HG03442 (cell line): ENCODE measurements around the gene LRCH1.

Experiments
- ATAC-seq: cut with Tn5 transposase; IDR thresholded peaks from one replicate; pipeline ENCODE4 v1.9.1; 2021; ENCODE audit warnings: mild to moderate bottlenecking, moderate library complexity; ENCODE audit not compliant: unreplicated experiment

LRCH1 gene

DNA sequence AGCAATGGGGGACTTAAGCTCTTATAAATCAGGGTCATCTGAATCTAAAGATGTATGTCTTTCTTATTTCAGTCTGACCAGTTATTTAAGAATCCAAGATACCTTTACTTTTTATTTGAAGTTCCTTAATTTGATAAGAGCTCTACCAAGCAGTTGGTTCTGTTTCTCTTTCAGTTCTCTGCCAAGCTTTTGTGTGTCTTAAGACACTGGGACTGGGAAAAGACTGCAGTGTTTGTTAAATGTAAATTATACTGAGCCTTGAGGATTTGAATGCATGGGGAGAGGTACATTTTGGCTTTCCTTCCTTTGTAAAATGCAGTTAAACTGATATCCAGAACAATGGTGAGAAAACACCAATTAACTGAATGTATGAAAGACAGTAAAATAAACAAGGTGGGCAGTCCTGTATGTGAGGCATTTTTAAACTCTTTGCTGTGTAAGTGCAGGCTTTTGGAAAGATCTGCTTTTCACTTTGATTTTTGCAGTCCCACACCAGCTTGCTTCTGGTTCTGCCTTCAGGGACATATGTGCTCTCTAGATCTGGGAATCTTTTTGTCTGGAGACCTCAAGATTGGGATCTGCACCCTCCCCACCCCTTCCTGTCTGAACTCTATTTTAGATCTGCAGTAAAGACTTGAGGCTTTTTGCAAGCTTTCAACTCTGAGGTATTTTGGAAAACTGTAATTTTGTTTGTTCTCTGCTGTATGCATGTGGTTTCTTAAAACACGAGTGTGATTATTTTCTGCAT is 77.6 kb downstream of the LRCH1 start:
- no peak for ATAC-seq

GRCh38 chr13:46631179-46631542 is 78.2 kb downstream of the LRCH1 start:
- ATAC-seq, result no peak

- no peak for ATAC-seq
These were observed 79.2 kb downstream of the LRCH1 start for GRCh38 chr13:46632176-46632575.

GRCh38 chr13:46633416-46633815 is 80.4 kb downstream of the LRCH1 start:
- ATAC-seq, result no peak

- ATAC-seq, result no peak
These were observed 83.5 kb downstream of the LRCH1 start for GRCh38 chr13:46636451-46636850.

GRCh38 chr13:46637213-46637612 is 84.2 kb downstream of the LRCH1 start:
- no peak for ATAC-seq

GRCh38 chr13:46638262-46638661 is 85.3 kb downstream of the LRCH1 start:
- no peak for ATAC-seq

DNA sequence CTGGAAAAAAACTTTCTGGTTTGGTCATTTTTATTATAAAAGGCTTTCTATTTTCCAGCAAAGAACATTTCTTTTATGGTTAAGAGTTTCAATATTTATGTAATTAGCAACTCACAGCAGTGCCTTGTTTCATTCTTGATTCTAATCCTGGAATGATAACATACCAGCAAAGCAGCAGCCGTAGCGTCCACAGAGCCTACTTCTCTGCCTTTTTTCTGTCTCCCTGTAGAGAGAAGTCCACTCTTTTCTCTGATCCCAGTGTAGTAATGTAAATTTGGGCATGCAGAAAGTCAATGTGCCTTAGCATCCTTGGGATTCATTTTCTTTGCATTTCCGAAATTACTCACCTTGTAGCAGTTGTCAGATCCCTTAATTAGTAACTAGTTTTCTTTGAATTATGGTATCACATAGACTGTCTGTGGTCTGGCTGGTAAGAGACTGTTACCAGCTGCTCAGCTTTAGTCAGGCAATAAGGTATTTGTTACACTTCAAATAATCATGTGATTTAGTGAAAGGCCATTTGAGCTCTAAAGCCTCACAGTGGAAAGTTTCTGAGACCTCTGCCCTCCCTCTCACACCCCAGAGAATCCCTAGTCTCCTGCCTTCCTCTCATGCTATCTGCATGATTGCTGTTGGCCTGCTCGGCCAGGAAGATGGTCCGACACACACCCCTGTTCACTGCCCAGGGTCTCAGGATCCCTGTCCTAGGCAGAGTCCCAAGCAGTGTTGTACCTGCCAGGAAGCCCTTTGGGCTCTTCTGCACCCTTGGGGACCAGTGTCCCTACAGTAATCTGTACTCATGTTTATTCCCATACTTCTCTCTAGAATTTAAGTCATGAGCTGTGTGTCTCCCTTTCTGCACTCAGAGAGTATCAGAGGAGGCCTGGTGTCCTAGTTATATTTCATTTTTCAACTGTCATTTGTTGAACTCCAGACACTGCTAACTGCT is 86.3 kb downstream of the LRCH1 start:
- ATAC-seq, result peak; percentile 83

DNA sequence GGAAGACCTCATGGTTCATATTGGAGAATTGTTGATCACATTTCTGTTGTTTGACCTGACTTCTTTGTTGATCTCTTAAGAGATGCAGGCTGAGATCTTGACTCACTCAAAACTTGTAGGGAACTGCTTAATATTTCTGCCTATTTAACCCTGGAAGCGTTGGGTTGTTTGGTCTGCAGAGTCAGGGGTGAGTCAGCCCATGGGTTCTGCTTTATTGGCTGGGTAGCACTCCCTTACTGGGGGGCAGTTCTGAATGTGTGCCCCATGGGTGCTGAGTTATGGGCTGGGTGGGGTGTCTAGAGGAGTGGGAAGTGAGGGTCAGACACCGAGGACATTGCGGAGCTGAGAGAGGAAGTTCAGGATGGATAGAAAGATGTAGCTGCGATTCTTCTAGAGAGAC is 87.9 kb downstream of the LRCH1 start:
- ATAC-seq, result no peak

GRCh38 chr13:46641274-46642081 is 88.5 kb downstream of the LRCH1 start:
- ATAC-seq, result no peak

DNA sequence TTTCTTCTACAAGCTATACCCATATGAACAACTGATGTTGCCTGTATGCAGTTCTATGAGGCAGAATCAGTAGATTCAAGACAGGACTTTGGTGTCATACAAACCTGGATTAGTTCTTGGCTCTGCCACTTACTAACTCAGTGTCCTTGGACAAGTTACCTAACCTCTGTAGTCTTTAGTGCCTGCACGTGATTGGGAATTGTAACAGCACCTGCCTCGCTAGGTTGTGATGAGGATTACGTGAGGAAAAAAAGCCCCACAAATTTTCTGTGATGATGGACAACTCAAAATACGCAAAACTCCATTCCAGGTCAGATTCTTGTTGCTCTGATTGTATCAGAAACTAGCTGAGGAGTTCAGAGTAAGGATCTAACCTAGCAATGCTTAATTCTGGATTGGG is 89.3 kb downstream of the LRCH1 start:
- ATAC-seq, result no peak

DNA sequence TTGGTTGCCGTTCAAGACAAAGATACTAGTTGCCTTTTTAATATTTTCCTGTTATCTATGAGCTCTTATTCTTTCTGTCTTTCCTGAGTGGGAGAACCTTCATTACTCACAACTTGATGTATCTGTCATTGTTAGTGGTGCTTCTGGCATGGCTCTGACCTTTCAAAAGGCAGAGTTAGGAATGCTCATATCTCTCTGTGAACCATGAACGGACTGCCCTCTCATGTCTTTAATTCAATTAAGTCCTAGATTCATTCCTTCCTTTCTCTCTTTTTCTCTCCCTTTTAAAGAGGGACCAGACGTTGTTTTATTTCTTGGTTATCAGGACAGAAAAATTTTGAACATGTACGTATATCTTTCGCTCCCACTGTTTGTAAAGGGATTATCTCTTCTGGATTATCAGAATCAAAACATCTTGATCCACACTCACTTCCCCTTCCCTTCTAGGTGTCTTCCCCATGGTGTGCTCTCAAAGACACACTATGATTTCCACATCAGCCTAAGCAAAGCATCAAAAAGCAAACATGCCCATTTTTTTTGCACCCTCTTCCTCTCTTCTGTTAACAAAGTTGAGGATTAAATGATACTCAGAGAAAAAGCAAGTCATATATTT is 90.3 kb downstream of the LRCH1 start:
- no peak for ATAC-seq

DNA sequence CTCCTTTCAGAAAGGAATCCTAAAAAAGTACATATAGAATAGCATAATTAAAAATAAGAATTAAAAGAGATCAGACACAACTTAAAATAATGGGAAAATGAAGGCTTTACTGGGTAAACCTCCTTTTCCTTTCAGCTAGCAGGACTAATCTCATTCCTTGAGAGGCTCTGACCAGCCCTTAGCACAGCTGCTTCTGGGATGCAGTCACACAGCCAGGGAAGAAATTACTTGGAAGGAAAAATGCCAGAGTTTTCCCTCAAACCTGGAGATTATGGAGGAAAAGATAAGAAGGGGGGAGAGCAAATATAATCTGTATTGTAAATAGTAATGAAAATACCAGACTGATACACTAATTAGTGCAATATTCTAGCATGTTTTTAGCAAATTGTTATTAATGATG is 91.8 kb downstream of the LRCH1 start:
- no peak for ATAC-seq

DNA sequence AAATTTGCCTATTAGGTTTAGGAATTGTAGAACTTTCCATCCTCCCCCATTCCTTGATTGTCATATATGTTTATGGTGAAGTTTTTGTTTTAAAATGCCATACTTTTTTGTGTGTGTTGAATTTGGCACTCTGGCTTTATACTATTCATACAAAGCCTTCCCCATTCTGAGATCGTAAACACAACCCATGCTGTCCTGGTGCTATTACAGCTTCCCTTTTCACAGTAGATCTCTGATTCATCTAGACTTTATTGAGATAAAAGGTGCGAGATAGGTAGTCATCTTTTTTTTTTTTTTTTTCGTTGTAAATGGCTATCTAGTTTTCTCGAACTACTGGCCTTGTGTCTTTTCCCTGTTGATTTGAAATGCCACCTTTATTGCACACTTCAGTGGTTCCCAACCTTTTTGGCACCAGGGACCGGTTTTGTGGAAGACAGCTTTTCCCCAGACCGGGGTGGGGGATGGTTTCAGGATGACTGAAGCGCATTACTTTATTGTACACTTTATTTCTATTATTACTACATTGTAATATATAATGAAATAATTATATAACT is 94.6 kb downstream of the LRCH1 start:
- ATAC-seq, result no peak

DNA sequence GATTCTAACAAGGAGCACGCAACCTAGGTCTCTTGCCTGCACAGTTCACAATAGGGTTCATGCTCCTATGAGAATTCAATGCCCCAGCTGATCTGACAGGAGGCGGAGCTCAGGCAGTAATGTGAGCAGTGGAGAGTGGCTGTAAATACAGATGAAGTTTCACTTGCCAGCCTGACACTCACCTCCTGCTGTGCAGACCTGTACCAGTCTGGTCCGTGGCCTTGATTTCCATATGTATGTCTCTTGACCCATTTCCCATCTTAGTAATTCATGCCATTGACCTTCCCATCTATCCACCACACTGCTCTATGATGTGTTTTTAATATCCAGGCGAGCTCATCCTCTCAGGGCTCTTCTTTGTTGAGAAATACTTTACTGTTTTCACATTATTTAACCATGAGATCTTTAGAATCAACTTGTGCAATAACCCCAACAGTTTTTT is 95.2 kb downstream of the LRCH1 start:
- peak; percentile 75 for ATAC-seq

DNA sequence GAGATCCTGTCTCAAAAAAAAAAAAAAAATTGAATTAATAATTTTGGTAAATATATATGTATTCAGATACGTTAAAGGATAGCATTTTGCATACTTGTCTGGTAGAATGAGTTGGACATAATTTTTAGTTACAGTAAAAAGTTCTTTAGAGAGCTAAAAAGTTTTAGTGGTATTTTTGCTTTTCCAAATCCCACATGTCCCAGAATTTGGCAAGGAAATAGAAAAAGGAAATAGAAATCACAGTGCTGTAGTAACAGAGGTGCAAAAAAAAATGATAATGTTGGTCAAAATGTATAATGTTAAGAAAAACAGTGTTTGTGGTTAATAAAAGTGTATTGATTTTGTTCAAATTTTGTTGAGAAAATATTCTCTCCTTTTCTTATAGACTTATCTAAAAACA is 96.8 kb downstream of the LRCH1 start:
- no peak for ATAC-seq

DNA sequence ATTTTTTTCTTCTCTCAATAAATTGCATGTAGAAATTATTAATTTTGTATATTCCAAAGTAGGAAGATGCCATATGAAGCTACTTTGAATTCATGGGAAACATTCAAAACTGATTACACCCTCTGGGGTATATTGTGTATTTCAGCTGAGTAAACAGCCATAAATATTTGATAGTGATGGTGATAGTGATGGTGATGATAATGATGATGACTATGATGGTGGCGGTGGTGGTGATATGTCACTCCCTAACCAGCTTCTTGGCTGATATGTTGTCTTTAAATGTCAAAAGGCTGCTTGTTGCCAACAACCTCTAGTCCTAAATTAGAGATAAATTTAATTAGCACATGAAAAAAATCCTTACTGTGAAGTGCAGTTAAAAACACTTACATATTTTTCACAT is 102.0 kb downstream of the LRCH1 start:
- ATAC-seq, result no peak

- ATAC-seq, result no peak
These were observed 102.6 kb downstream of the LRCH1 start for GRCh38 chr13:46655377-46656180.

DNA sequence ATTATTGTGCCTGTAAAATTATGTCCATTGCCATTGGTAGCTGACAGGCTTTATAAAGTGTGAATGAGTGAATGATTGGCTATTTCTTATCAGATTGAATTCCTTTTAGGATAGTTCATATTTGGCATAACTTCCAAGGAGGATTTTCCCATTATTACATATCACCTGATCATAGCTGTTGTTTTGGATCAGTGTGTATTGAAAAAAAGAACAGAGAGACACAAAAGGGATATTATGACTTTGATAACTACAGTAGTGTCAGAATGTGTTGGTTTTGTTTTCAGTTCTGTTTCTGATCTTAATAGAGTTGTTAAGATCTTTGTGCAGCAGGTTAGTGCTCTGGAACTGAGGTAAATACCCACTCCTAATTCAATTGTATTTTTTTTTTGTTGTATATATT is 103.8 kb downstream of the LRCH1 start:
- ATAC-seq, result peak; percentile 80
